ENCODE results near the gene SNX27.

SNX27 gene

DNA sequence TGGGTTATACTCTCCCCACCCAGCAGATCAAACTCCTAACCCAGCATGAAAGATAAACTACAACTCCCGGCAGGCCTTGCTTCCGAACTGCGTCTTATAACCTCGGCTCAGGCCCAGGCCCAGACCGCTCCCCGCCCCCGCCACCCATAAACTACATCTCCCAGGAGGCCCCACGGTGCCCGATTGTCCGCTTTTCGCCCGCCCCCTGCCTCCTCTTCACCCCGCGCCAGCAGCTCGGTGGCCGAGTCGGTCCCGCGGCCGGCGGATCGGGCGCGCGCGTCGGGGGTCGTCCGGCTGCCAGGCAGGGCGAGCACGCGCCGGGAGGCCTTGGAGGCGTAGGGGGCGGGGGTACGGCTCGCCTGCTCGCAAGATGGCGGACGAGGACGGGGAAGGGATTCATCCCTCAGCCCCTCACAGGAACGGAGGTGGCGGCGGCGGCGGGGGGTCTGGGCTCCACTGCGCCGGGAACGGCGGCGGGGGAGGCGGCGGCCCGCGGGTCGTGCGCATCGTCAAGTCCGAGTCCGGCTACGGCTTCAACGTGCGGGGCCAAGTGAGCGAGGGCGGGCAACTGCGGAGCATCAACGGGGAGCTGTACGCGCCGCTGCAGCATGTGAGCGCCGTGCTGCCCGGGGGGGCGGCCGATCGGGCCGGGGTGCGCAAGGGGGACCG lies at the start of gene SNX27:
Gene SNX27 (plus strand): TSS at position 219 of the 669 bp plus-strand sequence. CDS start 152 bp downstream, at position 371.
- peak within 1 kb of the TSS; percentile 93 for H3K4me3 ChIP-seq (ENCODE audit: low read depth, low read length)
- no peak for TF ChIP-seq CTCF (IDR thresholded peaks at IDR 0.05; ENCODE audit: borderline replicate concordance, insufficient read depth, low read depth, low read length)

- no peak for TF ChIP-seq CTCF (IDR thresholded peaks at IDR 0.05; ENCODE audit: borderline replicate concordance, insufficient read depth, low read depth, low read length)
- H3K4me3 ChIP-seq (ENCODE audit: low read depth, low read length): no peak overlapping the region
These were observed 49.2 kb upstream of the SNX27 start for GRCh38 chr1:151562661-151563060.

- no peak for TF ChIP-seq CTCF (IDR thresholded peaks at IDR 0.05; ENCODE audit: borderline replicate concordance, insufficient read depth, low read depth, low read length)
- H3K4me3 ChIP-seq (ENCODE audit: low read depth, low read length): no peak overlapping the region
These were observed 48.5 kb upstream of the SNX27 start for GRCh38 chr1:151563376-151563775.

DNA sequence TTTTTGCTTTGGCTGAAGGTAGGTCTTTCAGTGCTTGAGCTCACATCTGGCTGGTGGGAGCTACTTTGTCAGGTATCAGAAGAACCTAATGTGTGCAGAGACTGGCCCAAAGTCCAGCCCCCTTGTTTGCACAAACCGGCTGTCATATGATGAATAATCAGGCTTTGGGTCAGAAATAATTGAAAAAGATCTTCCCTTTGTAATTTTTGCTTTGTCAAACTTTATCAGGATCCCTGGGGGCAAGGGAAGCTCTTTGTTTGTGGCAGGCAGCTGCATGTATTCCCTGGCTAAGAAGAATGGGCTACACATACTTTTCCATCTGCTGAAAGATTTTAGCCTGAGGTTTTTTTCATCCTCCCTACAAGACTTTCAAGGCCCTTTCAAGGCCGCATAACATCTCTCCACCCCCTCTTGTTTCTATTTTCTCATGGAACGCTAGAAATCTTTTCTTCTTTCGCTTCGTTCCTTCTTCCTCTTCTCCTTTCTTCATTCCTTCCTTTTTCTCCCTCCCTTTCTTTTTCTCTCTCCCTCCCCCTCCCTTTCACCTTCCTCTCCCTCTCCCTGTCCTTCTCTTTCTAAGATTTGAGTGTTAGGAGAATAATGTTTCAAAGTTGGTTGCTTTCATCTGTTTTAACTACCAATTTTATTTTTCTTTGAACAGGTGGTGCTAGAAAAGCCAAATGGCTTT lies 46.2 kb upstream of the SNX27 start:
- no peak for TF ChIP-seq CTCF (IDR thresholded peaks at IDR 0.05; ENCODE audit: borderline replicate concordance, insufficient read depth, low read depth, low read length)
- H3K4me3 ChIP-seq (ENCODE audit: low read depth, low read length): no peak overlapping the region

GRCh38 chr1:151568626-151569088 lies 43.2 kb upstream of the SNX27 start:
- H3K4me3 ChIP-seq (ENCODE audit: low read depth, low read length): no peak overlapping the region
- TF ChIP-seq CTCF (IDR thresholded peaks at IDR 0.05; ENCODE audit: borderline replicate concordance, insufficient read depth, low read depth, low read length): no peak

DNA sequence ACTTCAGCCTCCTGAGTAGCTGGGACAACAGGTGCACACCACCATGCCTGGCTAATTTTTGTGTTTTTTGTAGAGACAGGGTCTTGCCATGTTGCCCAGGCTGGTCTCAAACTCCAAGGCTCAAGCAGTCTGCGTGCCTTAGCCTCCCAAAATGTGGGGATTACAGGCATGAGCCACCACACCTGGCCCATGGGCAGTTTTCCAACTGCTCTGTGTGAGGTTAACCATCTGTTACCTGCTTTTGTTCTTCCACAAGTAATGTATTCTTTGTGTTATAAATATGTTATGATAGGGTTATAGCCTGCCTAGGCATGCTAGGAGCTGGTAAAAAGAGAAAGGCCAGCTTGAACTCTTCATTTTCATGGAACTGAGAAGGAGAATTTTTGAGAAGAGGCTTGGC lies 41.0 kb upstream of the SNX27 start:
- TF ChIP-seq CTCF (IDR thresholded peaks at IDR 0.05; ENCODE audit: borderline replicate concordance, insufficient read depth, low read depth, low read length): no peak
- no peak overlapping the region for H3K4me3 ChIP-seq (ENCODE audit: low read depth, low read length)

All from GM12875 (cell line).